Body of pancreas (tissue), 4 donors: ENCODE data around the gene COA7.

Experiments
- POLR2A ChIP-seq, 3 donors: fragments of 450-650 bp; IDR thresholded peaks; one replicate each; pipeline ENCODE4 v1.6.1; 2016; ENCODE audit warnings: antibody characterized with exemption in 3 of 3, mild to moderate bottlenecking in 2 of 3
- TF ChIP-seq, protein P1 (sequence below), 7 experiments: fragments of 450-650 bp in 4 of 7; fragments of 200-600 bp in 3 of 7; sonication (generic) in 3 of 7; IDR thresholded peaks; one replicate each; pipeline ENCODE4 v1.5.1; 2016 to 2019; ENCODE audit warnings: antibody characterized with exemption in 7 of 7

GRCh38 chr1:52659356-52659755 lies 38.8 kb downstream of the COA7 start:
- TF ChIP-seq, protein P1, sequence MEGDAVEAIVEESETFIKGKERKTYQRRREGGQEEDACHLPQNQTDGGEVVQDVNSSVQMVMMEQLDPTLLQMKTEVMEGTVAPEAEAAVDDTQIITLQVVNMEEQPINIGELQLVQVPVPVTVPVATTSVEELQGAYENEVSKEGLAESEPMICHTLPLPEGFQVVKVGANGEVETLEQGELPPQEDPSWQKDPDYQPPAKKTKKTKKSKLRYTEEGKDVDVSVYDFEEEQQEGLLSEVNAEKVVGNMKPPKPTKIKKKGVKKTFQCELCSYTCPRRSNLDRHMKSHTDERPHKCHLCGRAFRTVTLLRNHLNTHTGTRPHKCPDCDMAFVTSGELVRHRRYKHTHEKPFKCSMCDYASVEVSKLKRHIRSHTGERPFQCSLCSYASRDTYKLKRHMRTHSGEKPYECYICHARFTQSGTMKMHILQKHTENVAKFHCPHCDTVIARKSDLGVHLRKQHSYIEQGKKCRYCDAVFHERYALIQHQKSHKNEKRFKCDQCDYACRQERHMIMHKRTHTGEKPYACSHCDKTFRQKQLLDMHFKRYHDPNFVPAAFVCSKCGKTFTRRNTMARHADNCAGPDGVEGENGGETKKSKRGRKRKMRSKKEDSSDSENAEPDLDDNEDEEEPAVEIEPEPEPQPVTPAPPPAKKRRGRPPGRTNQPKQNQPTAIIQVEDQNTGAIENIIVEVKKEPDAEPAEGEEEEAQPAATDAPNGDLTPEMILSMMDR (IDR thresholded peaks at IDR 0.05), result no peak
- no peak for TF ChIP-seq POLR2A (IDR thresholded peaks at IDR 0.05)
